Heart right ventricle (tissue), 16 donors: ENCODE measurements around the gene ANTXR1. TPM values are rescaled to one million over a fixed set of nuclear protein-coding genes. Genes with fewer than 3 reads are reported as not detected.

Source experiments
- ATAC-seq, 8 donors: fragments of 200-7000 bp; cut with Tn5 transposase; one replicate each; pipeline ENCODE4 v1.9.1; 2020; ENCODE audit warnings: mild to moderate bottlenecking in 8 of 8, moderate library complexity in 8 of 8, moderate number of reproducible peaks in 1 of 8
- DNase-seq, 2 donors: peaks; one replicate each; pipeline ENCODE4 v3.0.0-alpha.2; 2020
- H3K27ac ChIP-seq, 10 donors: fragments of 200-600 bp; sonication (generic) in 2 of 10; one replicate each; pipeline versions ENCODE4 v1.5.0 to v1.8.0; 2020 to 2022; ENCODE audit warnings: mild to moderate bottlenecking in 3 of 10
- H3K27me3 ChIP-seq, 7 donors: fragments of 200-600 bp; one replicate each; pipeline ENCODE4 v1.8.0; 2021 to 2022; ENCODE audit warnings: mild to moderate bottlenecking in 2 of 7
- H3K36me3 ChIP-seq, 9 donors: fragments of 200-600 bp; sonication (generic) in 1 of 9; one replicate each; pipeline versions ENCODE4 v1.5.0 to v1.8.0; 2020 to 2022; ENCODE audit warnings: mild to moderate bottlenecking in 2 of 9
- H3K4me1 ChIP-seq, 9 donors: fragments of 200-600 bp; sonication (generic) in 1 of 9; one replicate each; pipeline versions ENCODE4 v1.5.0 to v1.8.0; 2020 to 2022; ENCODE audit warnings: mild to moderate bottlenecking in 4 of 9
- H3K4me3 ChIP-seq, 10 donors: fragments of 200-600 bp; sonication (generic) in 2 of 10; one replicate each; pipeline versions ENCODE4 v1.5.0 to v1.8.0; 2020 to 2022; ENCODE audit warnings: mild to moderate bottlenecking in 7 of 10, moderate library complexity in 2 of 10
- H3K9me3 ChIP-seq, 11 donors: fragments of 200-600 bp in 10 of 11; sonication (generic) in 2 of 11; one replicate each; pipeline versions ENCODE4 v1.5.0 to v1.8.0; 2013 to 2022; ENCODE audit warnings: mild to moderate bottlenecking in 2 of 11, control low read depth in 1 of 11, moderate library complexity in 1 of 11
- WGBS, 2 donors: extraction: QIAGEN DNeasy Blood & Tissue Kit; methylation state at CpG; one replicate each; pipeline ENCODE4 v1.1.7; 2013; ENCODE audit warnings: inconsistent platforms in 1 of 2; 5-methylcytosine and 5-hydroxymethylcytosine counted together
- intact Hi-C, 10 donors: fragments of 100-400 bp; cut with DNase I; formaldehyde crosslinking; loops; one replicate each; pipeline versions ENCODE4 v1.11.1 to v1.14.2; 2022
- polyA plus RNA-seq, 2 donors: library from polyadenylated mRNA; stranded (reverse); fragments of 200-250 nt; gene quantifications; one replicate each; pipeline ENCODE4 v1.2.3, GENCODE V29; 2013
- total RNA-seq, 10 donors: library from RNA; stranded (reverse); fragmentation: NEBNext Ultra II Directional in 3 of 10; extraction: Animal tissue kit (Norgen Biotek cat#: 25700) in 3 of 10; gene quantifications; one replicate each; pipeline versions ENCODE4 v1.2.1 to v1.2.4, GENCODE V29; 2021 to 2023
- TF ChIP-seq, protein P1 (sequence below), 9 donors: fragments of 200-600 bp; sonication (generic) in 2 of 9; IDR thresholded peaks; one replicate each; pipeline versions ENCODE4 v1.5.0 to v1.8.0; 2021 to 2022; ENCODE audit warnings: antibody characterized with exemption in 9 of 9, mild to moderate bottlenecking in 5 of 9, moderate library complexity in 1 of 9
- donor health status: Arrhythmogenic right ventricular cardiomyopathy.
- donor health status: ischemic (EF 13 %, LVEDD 7.1; RV severe dilation, severe dysfunction).
- donor health status: healthy with polysubstance abuse.
- donor health status: DM: no; HTN: yes; CAD: no.
- donor health status: DM: no; HTN: no; CAD: no.
- donor health status: ischemic (EF 25% LVEDD 6.9; RV normal size, moderate dysfunction).
- donor health status: ischemic (EF 25% LVEDD 5.7; RV mildly dilated, moderate dysfunction).
- donor health status: healthy.
- donor health status: DM: yes; HTN: yes; CAD: no.
- donor health status: Ischemic cardiomyopathy.
- donor health status: ischemic (EF 35%, LVEDD 5.7; RV mildly dilated, moderate dysfunction).
- donor health status: nonischemic (EF 11% LVEDD 7.7; RV severe dilation, severe dysfunction).
- donor health status: DM: yes; HTN: yes; CAD: no.
- donor health status: PGD.
- donor health status: ischemic (EF 29% LVEDD 5.4; RV normal size, mild dysfunction).
- donor health status: nonischemic (EF 23%, LVEDD 6.1; RV moderate dilation, normal function).

The ANTXR1 gene
- total and polyA plus RNA-seq, 12 donors: 8.9 to 33.1 (median 24.1) TPM

DNA sequence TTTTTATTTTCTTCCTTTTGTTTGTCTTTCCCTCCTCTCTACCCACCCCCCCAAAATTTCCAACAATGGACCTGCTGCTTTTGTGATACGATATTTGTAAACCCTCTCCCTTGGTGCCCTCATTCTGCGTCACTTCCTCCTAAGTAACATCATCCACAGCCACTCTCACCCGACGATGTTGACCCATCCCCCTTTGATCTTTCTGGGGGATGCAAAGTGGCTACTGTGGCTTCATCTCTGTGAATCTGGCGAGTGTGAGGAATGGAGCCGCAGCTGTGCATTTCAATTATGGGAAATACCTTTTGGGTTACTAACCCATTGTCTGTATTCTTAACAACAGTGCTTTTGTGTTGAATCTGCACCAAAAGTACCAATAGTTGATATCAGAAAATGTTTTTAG, 19.4 kb downstream of the ANTXR1 start:
- Histone ChIP-seq H3K4me3 (no peak overlapping the region), H3K27me3 (no peaks in the 10 kb centered on the region), H3K36me3 (no peaks in the 10 kb centered on the region), H3K27ac (no peak overlapping the region), H3K9me3 (peaks cover 0 to 8% (median 0%) of the 10 kb centered on the region in 11 donors), H3K4me1 (peaks cover 0 to 28% (median 12%) of the 10 kb centered on the region in 9 donors)
- DNase-seq (no peak), ATAC-seq (no peak)
- intact Hi-C loops: no loop called here
- TF ChIP-seq, protein P1, sequence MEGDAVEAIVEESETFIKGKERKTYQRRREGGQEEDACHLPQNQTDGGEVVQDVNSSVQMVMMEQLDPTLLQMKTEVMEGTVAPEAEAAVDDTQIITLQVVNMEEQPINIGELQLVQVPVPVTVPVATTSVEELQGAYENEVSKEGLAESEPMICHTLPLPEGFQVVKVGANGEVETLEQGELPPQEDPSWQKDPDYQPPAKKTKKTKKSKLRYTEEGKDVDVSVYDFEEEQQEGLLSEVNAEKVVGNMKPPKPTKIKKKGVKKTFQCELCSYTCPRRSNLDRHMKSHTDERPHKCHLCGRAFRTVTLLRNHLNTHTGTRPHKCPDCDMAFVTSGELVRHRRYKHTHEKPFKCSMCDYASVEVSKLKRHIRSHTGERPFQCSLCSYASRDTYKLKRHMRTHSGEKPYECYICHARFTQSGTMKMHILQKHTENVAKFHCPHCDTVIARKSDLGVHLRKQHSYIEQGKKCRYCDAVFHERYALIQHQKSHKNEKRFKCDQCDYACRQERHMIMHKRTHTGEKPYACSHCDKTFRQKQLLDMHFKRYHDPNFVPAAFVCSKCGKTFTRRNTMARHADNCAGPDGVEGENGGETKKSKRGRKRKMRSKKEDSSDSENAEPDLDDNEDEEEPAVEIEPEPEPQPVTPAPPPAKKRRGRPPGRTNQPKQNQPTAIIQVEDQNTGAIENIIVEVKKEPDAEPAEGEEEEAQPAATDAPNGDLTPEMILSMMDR (IDR thresholded peaks at IDR 0.05): no peak
- WGBS, 2 donors: 70 to 77% methylated on average over 6 of the region's 6 CpGs

DNA sequence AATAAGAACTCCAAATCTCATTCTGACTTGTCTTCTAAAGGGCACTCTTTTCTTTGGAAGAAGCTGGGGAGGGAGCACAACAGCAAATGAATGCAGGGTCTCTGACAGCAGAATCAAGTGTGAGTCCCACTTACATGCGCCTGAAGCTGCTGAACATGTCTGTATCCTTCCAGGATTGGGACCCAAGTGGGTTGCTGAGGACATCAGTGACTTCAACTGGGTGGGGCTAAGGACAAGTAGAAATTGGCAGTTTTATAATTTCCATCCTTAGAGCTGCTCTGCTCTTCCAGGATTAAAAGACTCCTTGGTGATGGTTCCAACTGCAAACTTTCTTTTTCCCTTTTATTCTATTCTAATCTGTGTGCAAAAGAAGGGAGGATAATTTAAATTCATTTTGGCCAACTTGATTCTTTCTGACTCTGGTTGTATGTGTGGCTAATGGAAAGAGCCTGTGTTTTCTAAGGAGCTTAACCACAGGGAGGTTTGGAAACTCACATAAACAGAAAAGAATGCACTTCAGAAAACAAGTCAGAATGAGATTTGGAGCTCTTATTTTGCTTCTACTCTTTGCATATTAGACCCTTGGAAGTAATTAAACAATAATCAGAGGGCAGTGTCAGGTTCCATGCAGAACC, 20.6 kb downstream of the ANTXR1 start:
- no peaks in the 10 kb centered on the region for H3K36me3 ChIP-seq
- no peak overlapping the region for H3K4me3 ChIP-seq
- H3K27me3 ChIP-seq: no peaks in the 10 kb centered on the region
- peak overlapping the region in 5 of 10 donors; percentile 12 to 56 (median 39) for H3K27ac ChIP-seq
- DNase-seq (no peak), ATAC-seq (peak in 5 of 8 donors; percentile 48 to 77 (median 62))
- TF ChIP-seq, protein P1 (IDR thresholded peaks at IDR 0.05): no peak
- WGBS, 2 donors: 70 to 71% methylated on average over 1 of the region's 1 CpG
- H3K9me3 ChIP-seq: no peaks in the 10 kb centered on the region
- peaks cover 0 to 28% (median 12%) of the 10 kb centered on the region in 9 donors for H3K4me1 ChIP-seq
- intact Hi-C loops: no loop called here

DNA sequence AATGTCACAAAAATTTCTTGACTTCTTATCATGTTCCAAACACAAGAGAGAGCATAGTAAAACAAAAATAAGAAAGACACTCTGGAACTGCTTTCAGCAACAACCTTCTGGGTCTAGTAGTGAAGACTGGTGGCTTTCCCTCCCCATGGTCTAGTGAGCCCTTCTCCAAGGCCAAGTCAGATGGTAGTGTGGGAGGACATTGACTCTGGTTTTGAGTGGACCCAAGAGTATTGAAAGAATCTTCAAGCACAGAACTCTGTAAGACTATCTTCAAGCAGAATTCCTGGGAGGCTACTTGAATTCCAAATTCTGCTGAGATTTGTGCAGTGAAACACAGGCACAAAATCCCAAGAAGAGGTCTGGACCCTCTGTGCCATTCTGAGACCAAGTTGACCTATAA, 21.1 kb downstream of the ANTXR1 start:
- Histone ChIP-seq H3K9me3 (no peaks in the 10 kb centered on the region), H3K36me3 (no peaks in the 10 kb centered on the region), H3K27ac (peak overlapping the region in 6 of 10 donors; percentile 16 to 42 (median 19)), H3K27me3 (no peaks in the 10 kb centered on the region), H3K4me3 (no peak overlapping the region), H3K4me1 (peaks cover 0 to 28% (median 12%) of the 10 kb centered on the region in 9 donors)
- DNase-seq (no peak), ATAC-seq (peak in 4 of 8 donors; percentile 22 to 42 (median 29))
- TF ChIP-seq, protein P1 (IDR thresholded peaks at IDR 0.05): no peak
- intact Hi-C loops: no loop called here

DNA sequence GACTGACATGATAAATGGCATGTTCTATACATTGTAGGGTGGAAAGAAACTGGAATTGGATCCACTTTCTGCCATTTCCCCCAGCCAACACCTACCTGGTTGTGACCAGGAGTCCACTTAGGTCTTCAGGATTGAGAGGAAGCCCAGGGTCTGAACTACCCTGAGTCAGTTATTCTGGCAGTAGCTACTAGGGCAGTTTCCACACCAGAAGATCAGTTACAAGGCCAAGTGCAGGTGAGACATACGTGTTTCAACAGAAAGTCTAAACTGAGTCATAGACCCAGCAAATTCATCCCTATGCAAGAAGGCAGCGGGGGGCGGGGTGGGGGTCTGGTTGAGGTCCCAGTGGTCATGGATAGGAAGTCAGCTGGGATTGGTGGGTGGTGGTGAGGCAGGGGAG, 21.9 kb downstream of the ANTXR1 start:
- Histone ChIP-seq H3K36me3 (no peaks in the 10 kb centered on the region), H3K9me3 (no peaks in the 10 kb centered on the region), H3K4me3 (no peak overlapping the region), H3K27ac (peak overlapping the region in 2 of 10 donors; percentile 19 to 42), H3K4me1 (peaks cover 0 to 28% (median 12%) of the 10 kb centered on the region in 9 donors), H3K27me3 (no peaks in the 10 kb centered on the region)
- intact Hi-C loops: no loop called here
- TF ChIP-seq, protein P1 (IDR thresholded peaks at IDR 0.05): no peak
- WGBS, 2 donors: 88 to 98% methylated on average over 3 of the region's 3 CpGs
- no peak for ATAC-seq
- DNase-seq: no peak
